Loucy (cell line): ENCODE measurements around the gene KRTAP19-6.

Source experiments
- H2AFZ ChIP-seq: fragments of 200-600 bp; sonication (generic); 2 replicates; pipeline ENCODE4 v1.6.0; 2016; ENCODE audit warnings: antibody characterized with exemption, mild to moderate bottlenecking, low read length, moderate library complexity
- H3F3A ChIP-seq: fragments of 200-600 bp; 2 replicates; pipeline ENCODE4 v1.6.0; 2016; ENCODE audit warnings: antibody characterized with exemption, low read depth, mild to moderate bottlenecking
- H3K27me3 ChIP-seq: fragments of 200-600 bp; sonication (generic); 2 replicates; pipeline ENCODE4 v1.6.1; 2014; ENCODE audit warnings: low read length, mild to moderate bottlenecking; ENCODE audit not compliant: insufficient read depth, poor library complexity, severe bottlenecking
- H3K36me3 ChIP-seq: fragments of 200-600 bp; sonication (generic); 2 replicates; pipeline ENCODE4 v1.6.1; 2016; ENCODE audit warnings: low read length; ENCODE audit not compliant: insufficient read depth
- H3K4me1 ChIP-seq: fragments of 200-600 bp; sonication (generic); 2 replicates; pipeline ENCODE4 v1.5.1; 2014; ENCODE audit warnings: low read length, mild to moderate bottlenecking; ENCODE audit not compliant: insufficient read depth, poor library complexity, severe bottlenecking
- H3K4me2 ChIP-seq: fragments of 200-600 bp; sonication (generic); 2 replicates; pipeline ENCODE4 v1.6.0; 2014; ENCODE audit warnings: antibody characterized with exemption, low read length, low read depth, mild to moderate bottlenecking; ENCODE audit not compliant: poor library complexity, severe bottlenecking
- H3K4me3 ChIP-seq: fragments of 200-600 bp; sonication (generic); 2 replicates; pipeline ENCODE4 v1.5.1; 2014; ENCODE audit warnings: low read length, mild to moderate bottlenecking, mixed read lengths; ENCODE audit not compliant: poor library complexity, severe bottlenecking
- H3K79me2 ChIP-seq: fragments of 200-600 bp; sonication (generic); 2 replicates; pipeline ENCODE4 v1.6.1; 2014; ENCODE audit warnings: low read length; ENCODE audit not compliant: insufficient read depth
- H3K9ac ChIP-seq: fragments of 200-600 bp; sonication (generic); 2 replicates; pipeline ENCODE4 v1.6.0; 2014; ENCODE audit warnings: mild to moderate bottlenecking, low read depth, low read length, moderate library complexity; ENCODE audit not compliant: poor library complexity, severe bottlenecking
- H3K9me2 ChIP-seq: fragments of 200-600 bp; sonication (generic); replicated peaks from 2 replicates; pipeline ENCODE4 v1.6.1; 2016; ENCODE audit warnings: low read depth, low read length, mixed read lengths
- H3K9me3 ChIP-seq: fragments of 200-600 bp; sonication (generic); 2 replicates; pipeline ENCODE4 v1.6.1; 2014; ENCODE audit warnings: mild to moderate bottlenecking, antibody characterized with exemption, low read length, low read depth; ENCODE audit not compliant: insufficient read depth
- H4K20me1 ChIP-seq: fragments of 200-600 bp; sonication (generic); 2 replicates; pipeline ENCODE4 v1.6.0; 2014; ENCODE audit warnings: antibody characterized with exemption, low read length, mild to moderate bottlenecking; ENCODE audit not compliant: insufficient read depth, poor library complexity, severe bottlenecking
- EZH2phosphoT487 ChIP-seq: fragments of 200-600 bp; IDR thresholded peaks from 2 replicates; pipeline ENCODE4 v1.6.1; 2018; ENCODE audit warnings: antibody characterized with exemption, mild to moderate bottlenecking, moderate library complexity, borderline replicate concordance
- TF ChIP-seq, protein P1 (sequence below): fragments of 200-600 bp; sonication (generic); conservative IDR thresholded peaks from 2 replicates; pipeline ENCODE4 v1.5.1; 2014; ENCODE audit warnings: mild to moderate bottlenecking, antibody characterized with exemption, low read length

KRTAP19-6 gene

DNA sequence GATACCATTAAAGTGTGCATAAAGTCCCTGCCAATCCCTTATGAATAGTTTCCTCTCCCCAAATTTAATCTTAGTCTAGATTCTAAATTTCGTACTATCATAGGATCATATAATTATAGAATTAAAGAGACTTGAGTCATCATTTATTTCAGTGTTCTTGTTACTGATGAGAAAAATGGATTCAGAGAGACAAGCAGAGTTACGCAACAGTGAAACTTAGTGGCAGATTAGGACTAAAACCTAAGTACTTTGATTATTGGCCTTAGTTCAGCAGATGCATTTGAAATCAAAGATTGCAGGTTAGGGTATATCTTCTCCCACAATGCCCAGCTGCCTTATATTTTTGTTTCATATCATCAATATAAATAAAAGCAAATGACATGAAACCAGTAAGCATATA is 20.3 kb upstream of the KRTAP19-6 start:
- no peak overlapping the region for H2AFZ ChIP-seq
- H3K36me3 ChIP-seq, result no peaks in the 10 kb centered on the region
- no peak for TF ChIP-seq EZH2phosphoT487
- TF ChIP-seq, protein P1, sequence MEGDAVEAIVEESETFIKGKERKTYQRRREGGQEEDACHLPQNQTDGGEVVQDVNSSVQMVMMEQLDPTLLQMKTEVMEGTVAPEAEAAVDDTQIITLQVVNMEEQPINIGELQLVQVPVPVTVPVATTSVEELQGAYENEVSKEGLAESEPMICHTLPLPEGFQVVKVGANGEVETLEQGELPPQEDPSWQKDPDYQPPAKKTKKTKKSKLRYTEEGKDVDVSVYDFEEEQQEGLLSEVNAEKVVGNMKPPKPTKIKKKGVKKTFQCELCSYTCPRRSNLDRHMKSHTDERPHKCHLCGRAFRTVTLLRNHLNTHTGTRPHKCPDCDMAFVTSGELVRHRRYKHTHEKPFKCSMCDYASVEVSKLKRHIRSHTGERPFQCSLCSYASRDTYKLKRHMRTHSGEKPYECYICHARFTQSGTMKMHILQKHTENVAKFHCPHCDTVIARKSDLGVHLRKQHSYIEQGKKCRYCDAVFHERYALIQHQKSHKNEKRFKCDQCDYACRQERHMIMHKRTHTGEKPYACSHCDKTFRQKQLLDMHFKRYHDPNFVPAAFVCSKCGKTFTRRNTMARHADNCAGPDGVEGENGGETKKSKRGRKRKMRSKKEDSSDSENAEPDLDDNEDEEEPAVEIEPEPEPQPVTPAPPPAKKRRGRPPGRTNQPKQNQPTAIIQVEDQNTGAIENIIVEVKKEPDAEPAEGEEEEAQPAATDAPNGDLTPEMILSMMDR, result no peak

DNA sequence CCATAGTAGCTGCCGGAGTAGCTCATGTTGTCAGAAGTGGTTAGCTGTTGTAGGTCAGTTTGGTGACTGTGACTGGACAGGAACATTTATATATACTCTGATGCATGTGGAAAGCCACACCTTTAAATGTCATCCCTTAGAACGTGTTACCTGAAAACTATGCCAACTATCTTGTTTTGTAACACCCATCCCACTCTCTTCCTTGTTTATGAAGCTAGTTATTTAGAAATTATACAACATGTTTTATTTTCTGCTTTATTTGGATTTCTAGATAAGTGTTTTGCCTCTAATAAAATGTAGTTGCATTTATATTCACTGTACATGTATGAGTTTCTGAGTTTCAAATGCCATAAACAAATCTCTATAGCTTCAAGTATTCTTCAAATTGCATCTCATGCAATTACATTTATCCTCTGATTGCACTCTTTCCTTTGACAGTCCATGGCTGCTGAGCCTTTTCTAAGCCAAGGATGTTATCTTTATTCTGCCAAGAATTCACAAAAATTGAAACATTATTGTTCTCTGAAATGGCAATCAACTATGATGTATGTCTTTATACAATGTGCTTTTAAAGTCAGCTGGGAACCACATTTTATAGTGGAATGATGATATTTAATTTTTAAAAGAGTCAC is 19.7 kb upstream of the KRTAP19-6 start, which contains the start of gene KRTAP19-7:
Gene KRTAP19-7, minus strand, starts transcription at position 51 of the 632 bp plus-strand sequence. Its CDS starts 25 bp downstream, at position 26.
- no peaks in the 10 kb centered on the region for H3K27me3 ChIP-seq
- no peak within 1 kb of the TSS for H3K9ac ChIP-seq
- no peak within 1 kb of the TSS for H3K4me3 ChIP-seq
- no peaks in the 10 kb centered on the region for H3K36me3 ChIP-seq
- no peaks in the 10 kb centered on the region for H4K20me1 ChIP-seq
- H3F3A ChIP-seq, result no peaks in the 10 kb centered on the region
- no peaks in the 10 kb centered on the region for H3K9me3 ChIP-seq
- no peaks in the 10 kb centered on the region for H3K79me2 ChIP-seq
- no peak for TF ChIP-seq EZH2phosphoT487
- TF ChIP-seq, protein P1, result no peak
- no peaks in the 10 kb centered on the region for H3K4me1 ChIP-seq
- H3K4me2 ChIP-seq, result no peak within 1 kb of the TSS
- H2AFZ ChIP-seq, result no peak within 1 kb of the TSS
- no peaks in the 10 kb centered on the region for H3K9me2 ChIP-seq

More for the DNA sequence above, 20.3 kb upstream of the KRTAP19-6 start:
- no peaks in the 10 kb centered on the region for H3K9me3 ChIP-seq
- no peaks in the 10 kb centered on the region for H4K20me1 ChIP-seq
- no peaks in the 10 kb centered on the region for H3K27me3 ChIP-seq
- no peaks in the 10 kb centered on the region for H3K4me1 ChIP-seq
- H3K9me2 ChIP-seq, result no peaks in the 10 kb centered on the region
- H3K9ac ChIP-seq, result no peak overlapping the region
- H3K4me2 ChIP-seq, result no peak overlapping the region
- H3K4me3 ChIP-seq, result no peak overlapping the region
- no peaks in the 10 kb centered on the region for H3F3A ChIP-seq
- H3K79me2 ChIP-seq, result no peaks in the 10 kb centered on the region

DNA sequence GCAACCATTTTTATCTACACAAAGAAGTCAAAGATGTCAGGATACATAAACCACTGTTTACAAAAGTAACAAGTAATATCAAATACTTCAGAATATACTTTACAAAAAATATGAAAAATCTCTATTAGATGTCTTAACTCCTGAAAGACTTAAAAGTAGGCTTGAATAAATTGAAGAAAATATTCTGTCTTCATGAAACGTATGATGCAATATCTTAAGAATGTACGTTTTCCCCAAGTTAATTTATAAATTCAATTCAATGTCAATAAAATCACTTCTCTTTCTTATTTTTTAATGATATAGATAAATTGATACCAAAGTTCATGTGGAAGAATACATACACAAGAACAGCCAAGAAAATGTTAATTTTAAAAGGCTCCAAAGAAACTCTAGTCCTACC is 13.4 kb upstream of the KRTAP19-6 start:
- Histone ChIP-seq H3K79me2 (no peaks in the 10 kb centered on the region), H4K20me1 (no peaks in the 10 kb centered on the region), H2AFZ (no peak overlapping the region), H3K36me3 (no peaks in the 10 kb centered on the region), H3K9me3 (no peaks in the 10 kb centered on the region), H3K27me3 (no peaks in the 10 kb centered on the region), H3F3A (no peaks in the 10 kb centered on the region), H3K4me2 (no peak overlapping the region), H3K4me1 (no peaks in the 10 kb centered on the region), H3K9me2 (no peaks in the 10 kb centered on the region), H3K4me3 (no peak overlapping the region), H3K9ac (no peak overlapping the region)
- no peak for TF ChIP-seq EZH2phosphoT487
- TF ChIP-seq, protein P1, result no peak
